Neural cell (in vitro differentiated cells): Measurements from ENCODE around the gene RGS3. TPM values are rescaled to one million over a fixed set of nuclear protein-coding genes. Genes with fewer than 3 reads are reported as not detected.

Experiments
- H2AFZ ChIP-seq: fragments of 200-600, 300-800 bp; sonication (generic), shearing (Covaris generic); 2 replicates; pipeline ENCODE4 v1.6.0; 2014; ENCODE audit warnings: low read depth, mild to moderate bottlenecking, antibody characterized with exemption, low read length, moderate library complexity
- H3F3A ChIP-seq: fragments of 200-600 bp; shearing (Covaris generic); 2 replicates; pipeline ENCODE4 v1.6.1; 2016; ENCODE audit warnings: mild to moderate bottlenecking, moderate library complexity, mixed read lengths, antibody characterized with exemption, low read length; ENCODE audit not compliant: insufficient read depth, poor library complexity, severe bottlenecking
- H3K27ac ChIP-seq: fragments of 200-600, 300-800 bp; sonication (generic), shearing (Covaris generic); 2 replicates; pipeline ENCODE4 v1.5.1; 2014; ENCODE audit warnings: mild to moderate bottlenecking, low read length, moderate library complexity
- H3K27me3 ChIP-seq: fragments of 300-800, 200-600 bp; sonication (generic), shearing (Covaris generic); 2 replicates; pipeline ENCODE4 v1.6.0; 2014; ENCODE audit warnings: mild to moderate bottlenecking, low read depth, low read length, moderate library complexity; ENCODE audit not compliant: insufficient read depth
- H3K36me3 ChIP-seq: fragments of 300-800, 200-600 bp; sonication (generic), shearing (Covaris generic); 2 replicates; pipeline ENCODE4 v1.5.1; 2014; ENCODE audit warnings: mild to moderate bottlenecking, antibody characterized with exemption, low read length, moderate library complexity; ENCODE audit not compliant: insufficient read depth
- H3K4me2 ChIP-seq: fragments of 300-800, 200-600 bp; sonication (generic), shearing (Covaris generic); 2 replicates; pipeline ENCODE4 v1.6.0; 2014; ENCODE audit warnings: mild to moderate bottlenecking, low read length
- H3K4me3 ChIP-seq: fragments of 300-800, 200-600 bp; sonication (generic), shearing (Covaris generic); 2 replicates; pipeline ENCODE4 v1.5.1; 2014; ENCODE audit warnings: mild to moderate bottlenecking, low read length, moderate library complexity
- H3K79me2 ChIP-seq: fragments of 200-600 bp; shearing (Covaris generic); replicated peaks from 2 replicates; pipeline ENCODE4 v1.6.0; 2014; ENCODE audit warnings: mild to moderate bottlenecking, low read length, moderate library complexity; ENCODE audit not compliant: insufficient read depth
- H3K9ac ChIP-seq: fragments of 300-800, 200-600 bp; sonication (generic), shearing (Covaris generic); 2 replicates; pipeline ENCODE4 v1.6.1; 2016; ENCODE audit warnings: mild to moderate bottlenecking, low read length, mixed read lengths
- H3K9me2 ChIP-seq: fragments of 200-600 bp; shearing (Covaris generic); 2 replicates; pipeline ENCODE4 v1.6.1; 2016; ENCODE audit warnings: mild to moderate bottlenecking, low read length, mixed read lengths; ENCODE audit not compliant: insufficient read depth
- H3K9me3 ChIP-seq: fragments of 200-600, 300-800 bp; sonication (generic), shearing (Covaris generic); 2 replicates; pipeline ENCODE4 v1.6.1; 2016; ENCODE audit warnings: mild to moderate bottlenecking, mixed run types, low read length, moderate library complexity, mixed read lengths
- H4K20me1 ChIP-seq: fragments of 200-600 bp; shearing (Covaris generic); 2 replicates; pipeline ENCODE4 v1.6.1; 2016; ENCODE audit warnings: mild to moderate bottlenecking, mixed run types; ENCODE audit not compliant: insufficient read depth
- CTCF ChIP-seq: fragments of 450-650 bp; IDR thresholded peaks from 2 replicates; pipeline ENCODE4 v1.5.1; 2014; ENCODE audit warnings: antibody characterized with exemption, mild to moderate bottlenecking, moderate library complexity; ENCODE audit not compliant: poor library complexity, severe bottlenecking
- EP300 ChIP-seq: fragments of 450-650 bp; conservative IDR thresholded peaks from 2 replicates; pipeline ENCODE4 v1.6.1; 2014; ENCODE audit warnings: antibody characterized with exemption, mild to moderate bottlenecking, moderate library complexity; ENCODE audit not compliant: poor library complexity, severe bottlenecking
- EZH2 ChIP-seq: fragments of 200-600, 300-800 bp; shearing (Covaris generic), sonication (generic); IDR thresholded peaks from 2 replicates; pipeline ENCODE4 v1.6.1; 2014; ENCODE audit warnings: antibody characterized with exemption, low read length, borderline replicate concordance, mild to moderate bottlenecking; ENCODE audit not compliant: insufficient read depth, poor library complexity, severe bottlenecking
- MXI1 ChIP-seq: fragments of 450-650 bp; conservative IDR thresholded peaks from 2 replicates; pipeline ENCODE4 v1.6.1; 2014; ENCODE audit warnings: antibody characterized with exemption, mild to moderate bottlenecking; ENCODE audit not compliant: poor library complexity, severe bottlenecking
- POLR2AphosphoS5 ChIP-seq: IDR thresholded peaks from 2 replicates; pipeline ENCODE4 v1.6.1; 2012
- RAD21 ChIP-seq: fragments of 450-650 bp; conservative IDR thresholded peaks from 2 replicates; pipeline ENCODE4 v1.6.1; 2014; ENCODE audit warnings: antibody characterized with exemption, mild to moderate bottlenecking, moderate library complexity
- REST ChIP-seq: IDR thresholded peaks from 2 replicates; pipeline ENCODE4 v1.6.1; 2012; ENCODE audit warnings: borderline replicate concordance
- SMC3 ChIP-seq: fragments of 450-650 bp; conservative IDR thresholded peaks from 2 replicates; pipeline ENCODE4 v1.6.1; 2014; ENCODE audit warnings: antibody characterized with exemption, mild to moderate bottlenecking, moderate library complexity; ENCODE audit not compliant: poor library complexity
- TAF1 ChIP-seq: IDR thresholded peaks from 2 replicates; pipeline ENCODE4 v1.6.1; 2012; ENCODE audit warnings: low read depth
- polyA plus RNA-seq: library from polyadenylated mRNA; depleted of rRNA; stranded (reverse); fragments of >200 nt; gene quantifications from 2 replicates; pipeline ENCODE4 v1.2.3, GENCODE V29; 2014

The RGS3 gene
- polyA plus RNA-seq, 1 donor from 2014 or later = 25.3 TPM

GRCh38 chr9:113626735-113627495, 163.4 kb downstream of the RGS3 start:
- Histone ChIP-seq H3K27ac (no peak overlapping the region), H3K4me2 (no peak overlapping the region), H3K27me3 (no peaks in the 10 kb centered on the region), H3K9me2 (no peaks in the 10 kb centered on the region), H3F3A (no peaks in the 10 kb centered on the region), H4K20me1 (no peaks in the 10 kb centered on the region), H3K9me3 (no peaks in the 10 kb centered on the region), H3K79me2 (no peaks in the 10 kb centered on the region), H2AFZ (no peak overlapping the region), H3K4me3 (no peak overlapping the region), H3K36me3 (no peaks in the 10 kb centered on the region), H3K9ac (no peak overlapping the region)
- no peak for TF ChIP-seq EZH2
- no peak for TF ChIP-seq TAF1
- no peak for TF ChIP-seq POLR2AphosphoS5
- TF ChIP-seq EP300 = no peak
- TF ChIP-seq CTCF = no peak
- TF ChIP-seq MXI1 = no peak
- TF ChIP-seq REST = no peak
- TF ChIP-seq RAD21 = no peak

- Histone ChIP-seq H4K20me1 (no peaks in the 10 kb centered on the region), H3K9me3 (no peaks in the 10 kb centered on the region), H3K27me3 (no peaks in the 10 kb centered on the region), H3K9me2 (no peaks in the 10 kb centered on the region), H3K4me3 (no peak overlapping the region), H2AFZ (no peak overlapping the region), H3K27ac (no peak overlapping the region), H3K4me2 (no peak overlapping the region), H3K79me2 (no peaks in the 10 kb centered on the region), H3K36me3 (no peaks in the 10 kb centered on the region), H3F3A (no peaks in the 10 kb centered on the region), H3K9ac (no peak overlapping the region)
- TF ChIP-seq EP300 = no peak
- no peak for TF ChIP-seq MXI1
- no peak for TF ChIP-seq TAF1
- TF ChIP-seq POLR2AphosphoS5 = no peak
- no peak for TF ChIP-seq REST
- no peak for TF ChIP-seq EZH2
- no peak for TF ChIP-seq RAD21
- TF ChIP-seq CTCF = no peak
- TF ChIP-seq SMC3 = no peak
These were observed 165.1 kb downstream of the RGS3 start for GRCh38 chr9:113628621-113629020.
